Osteocyte (in vitro differentiated cells): Measurements from ENCODE around the gene CRTC1. TPM values are rescaled to one million over a fixed set of nuclear protein-coding genes. Genes with fewer than 3 reads are reported as not detected.

ENCODE experiments used
- DNase-seq: peaks from one replicate; pipeline ENCODE4 v3.0.0; 2021; ENCODE audit warnings: mixed read lengths; ENCODE audit not compliant: unreplicated experiment; ENCODE audit errors: extremely low spot score
- H3K27ac Mint-ChIP-seq: one replicate; pipeline ENCODE4 v1.8.0; 2021; ENCODE audit warnings: mild to moderate bottlenecking, mixed read lengths; ENCODE audit not compliant: unreplicated experiment
- H3K27me3 Mint-ChIP-seq: one replicate; pipeline ENCODE4 v1.8.0; 2021; ENCODE audit warnings: mixed read lengths; ENCODE audit not compliant: unreplicated experiment
- H3K36me3 Mint-ChIP-seq: one replicate; pipeline ENCODE4 v1.8.0; 2021; ENCODE audit warnings: mixed read lengths; ENCODE audit not compliant: unreplicated experiment
- H3K4me1 Mint-ChIP-seq: one replicate; pipeline ENCODE4 v1.8.0; 2021; ENCODE audit warnings: mixed read lengths; ENCODE audit not compliant: unreplicated experiment
- H3K4me3 Mint-ChIP-seq: one replicate; pipeline ENCODE4 v1.8.0; 2021; ENCODE audit warnings: mild to moderate bottlenecking, moderate library complexity, mixed read lengths; ENCODE audit not compliant: unreplicated experiment
- H3K9me3 Mint-ChIP-seq: one replicate; pipeline ENCODE4 v1.8.0; 2021; ENCODE audit warnings: mixed read lengths; ENCODE audit not compliant: unreplicated experiment
- CTCF ChIP-seq: fragments of 200-600 bp; sonication (generic); IDR thresholded peaks from 2 replicates; pipeline ENCODE4 v1.5.0; 2021; ENCODE audit warnings: antibody characterized with exemption, mild to moderate bottlenecking, moderate library complexity
- total RNA-seq: library from RNA; stranded (reverse); gene quantifications from 2 replicates; pipeline ENCODE4 v1.2.1, GENCODE V29; 2021

The CRTC1 gene
- total RNA-seq, 1 donor from 2014 or later = 25.7 TPM

GRCh38 chr19:18710996-18711751 is 27.7 kb downstream of the CRTC1 start:
- Mint-ChIP-seq H3K27me3 (no peaks in the 10 kb centered on the region), H3K4me1 (peaks cover 2% of the 10 kb centered on the region), H3K36me3 (no peaks in the 10 kb centered on the region), H3K27ac (no peak overlapping the region), H3K4me3 (no peak overlapping the region), H3K9me3 (no peaks in the 10 kb centered on the region)
- no peak for TF ChIP-seq CTCF
- no peak for DNase-seq

GRCh38 chr19:18711893-18712292 is 28.4 kb downstream of the CRTC1 start:
- Mint-ChIP-seq H3K36me3 (no peaks in the 10 kb centered on the region), H3K4me1 (peaks cover under 1% of the 10 kb centered on the region), H3K27ac (no peak overlapping the region), H3K4me3 (no peak overlapping the region), H3K9me3 (no peaks in the 10 kb centered on the region), H3K27me3 (no peaks in the 10 kb centered on the region)
- no peak for TF ChIP-seq CTCF
- DNase-seq = no peak

- Mint-ChIP-seq H3K27me3 (no peaks in the 10 kb centered on the region), H3K9me3 (no peaks in the 10 kb centered on the region), H3K4me3 (no peak overlapping the region), H3K36me3 (no peaks in the 10 kb centered on the region), H3K4me1 (peaks cover 4% of the 10 kb centered on the region), H3K27ac (no peak overlapping the region)
- no peak for DNase-seq
- no peak for TF ChIP-seq CTCF
Measured at GRCh38 chr19:18712981-18713380, 29.5 kb downstream of the CRTC1 start.

GRCh38 chr19:18713550-18714117 is 30.2 kb downstream of the CRTC1 start:
- Mint-ChIP-seq H3K4me1 (peaks cover 8% of the 10 kb centered on the region), H3K27me3 (no peaks in the 10 kb centered on the region), H3K36me3 (peaks cover 4% of the 10 kb centered on the region), H3K27ac (no peak overlapping the region), H3K4me3 (no peak overlapping the region), H3K9me3 (no peaks in the 10 kb centered on the region)
- no peak for TF ChIP-seq CTCF
- no peak for DNase-seq

GRCh38 chr19:18715416-18715815 is 31.9 kb downstream of the CRTC1 start:
- H3K9me3 Mint-ChIP-seq = no peaks in the 10 kb centered on the region
- TF ChIP-seq CTCF = no peak
- no peak for DNase-seq
- peaks cover 5% of the 10 kb centered on the region for H3K36me3 Mint-ChIP-seq
- no peak overlapping the region for H3K27ac Mint-ChIP-seq
- H3K4me3 Mint-ChIP-seq = no peak overlapping the region
- H3K27me3 Mint-ChIP-seq = no peaks in the 10 kb centered on the region
- peaks cover 8% of the 10 kb centered on the region for H3K4me1 Mint-ChIP-seq
